ENCODE data around the gene CDR2.
"Not testable (repeated sequence)": the region's sequence is repeated elsewhere in the genome, so short reads cannot be mapped to it uniquely, and the experiment has no call there.

CDR2 gene

DNA sequence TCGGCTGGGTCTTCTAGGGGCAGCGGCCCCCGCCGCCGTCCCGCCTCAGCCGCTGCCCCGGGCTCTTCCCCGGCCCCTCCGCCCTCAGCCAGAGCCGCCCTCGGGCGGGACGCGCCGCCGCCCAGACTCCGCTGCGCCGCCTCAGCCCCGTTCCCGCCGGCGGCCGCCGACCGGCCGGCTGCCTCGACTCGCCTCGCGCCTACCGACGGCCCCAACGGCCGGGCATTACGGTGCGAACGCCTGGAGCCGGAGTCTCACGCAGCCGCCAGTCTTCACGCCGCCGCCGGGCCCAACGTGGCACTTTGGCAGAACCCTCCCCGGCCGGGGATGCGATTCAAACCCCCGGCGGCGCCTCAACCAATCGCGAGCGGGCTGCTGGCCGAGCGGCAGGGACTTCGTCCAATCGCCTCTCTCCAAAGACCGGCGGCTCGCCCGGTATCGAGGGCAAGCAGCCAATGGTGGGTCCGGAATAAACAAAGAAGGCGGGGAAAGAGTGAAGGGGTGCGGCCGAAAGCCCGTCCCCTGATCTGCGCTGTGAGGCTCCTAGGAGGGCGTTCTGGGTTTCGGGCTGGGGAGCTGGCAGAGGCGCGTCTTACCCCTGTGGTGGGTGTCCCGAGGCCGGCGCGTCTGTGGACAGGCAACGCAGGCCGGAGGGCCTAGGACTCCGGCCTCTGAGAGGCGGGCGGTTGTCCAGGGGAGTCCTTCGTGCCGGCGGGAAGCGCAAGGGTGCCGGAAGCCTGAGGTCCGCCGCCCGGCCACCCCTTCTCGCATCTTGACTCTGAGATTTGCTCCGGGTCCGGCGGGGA, at the start of gene CDR2:
TSS of gene CDR2 (minus strand) at position 309 of the 806 bp plus-strand sequence. CDS start 310 bp downstream, outside the sequence.
- peak; percentile 85 for FAIRE-seq

DNA sequence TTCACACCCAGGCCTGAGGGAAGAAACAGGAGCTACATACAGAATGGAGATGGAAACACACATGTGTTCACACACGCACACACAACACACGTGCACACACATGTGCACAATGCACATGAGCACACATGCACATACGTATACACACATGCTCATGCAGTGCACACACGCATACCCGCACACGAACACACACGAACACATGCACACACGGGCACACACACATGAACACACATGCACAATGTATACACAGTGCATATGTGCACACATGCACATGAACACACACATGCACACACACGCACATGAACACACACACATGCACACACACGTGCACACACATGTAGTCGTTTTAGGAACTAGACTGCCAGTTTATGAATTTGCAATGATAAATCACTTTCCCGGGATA, 49.3 kb upstream of the CDR2 start:
- no peak for FAIRE-seq

DNA sequence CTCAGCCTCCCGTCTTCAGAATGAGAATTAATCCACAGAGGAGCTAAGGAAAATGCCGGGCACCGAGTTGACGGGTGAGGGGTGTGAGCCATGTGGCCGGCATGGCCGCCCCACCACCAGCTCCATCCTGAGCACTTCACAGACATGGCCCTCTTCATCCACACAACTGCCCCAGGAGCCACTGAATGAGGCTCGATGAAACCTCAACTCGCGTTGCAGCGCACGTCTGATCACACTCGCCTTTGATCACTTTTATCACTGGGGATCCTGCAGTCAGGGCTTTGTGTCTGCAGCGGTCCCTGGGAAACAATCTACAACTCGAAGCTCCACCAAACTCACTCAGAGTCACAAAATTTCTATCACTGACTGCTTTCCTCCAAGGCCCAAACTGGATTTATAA, 46.7 kb upstream of the CDR2 start:
- no peak for FAIRE-seq

DNA sequence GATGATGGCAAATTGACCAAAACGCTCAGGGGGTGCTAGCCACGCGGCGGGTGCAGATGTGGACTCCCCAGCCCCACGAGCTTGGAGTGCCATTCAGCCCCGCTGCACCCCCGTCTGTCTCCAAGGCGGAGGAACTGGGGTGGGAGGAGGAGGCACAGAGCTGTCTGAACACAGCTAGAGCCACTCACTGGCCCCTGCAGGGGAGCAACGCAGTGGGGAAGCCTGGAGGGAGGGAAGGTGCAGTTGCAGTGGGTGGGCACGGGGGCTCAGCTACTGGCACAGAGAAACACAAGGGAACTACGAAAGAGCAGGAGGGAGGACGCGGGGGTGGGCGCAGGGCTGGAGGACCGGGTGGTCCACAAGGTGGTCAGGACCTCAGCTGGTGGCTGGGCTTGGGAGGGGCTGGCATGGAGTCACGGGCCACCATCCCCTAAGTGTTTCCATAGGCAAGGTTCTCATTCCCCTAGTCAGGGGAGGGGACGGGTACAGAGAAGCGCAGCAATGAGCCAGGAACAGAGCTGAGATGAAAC, 46.3 kb upstream of the CDR2 start:
- no peak for FAIRE-seq

DNA sequence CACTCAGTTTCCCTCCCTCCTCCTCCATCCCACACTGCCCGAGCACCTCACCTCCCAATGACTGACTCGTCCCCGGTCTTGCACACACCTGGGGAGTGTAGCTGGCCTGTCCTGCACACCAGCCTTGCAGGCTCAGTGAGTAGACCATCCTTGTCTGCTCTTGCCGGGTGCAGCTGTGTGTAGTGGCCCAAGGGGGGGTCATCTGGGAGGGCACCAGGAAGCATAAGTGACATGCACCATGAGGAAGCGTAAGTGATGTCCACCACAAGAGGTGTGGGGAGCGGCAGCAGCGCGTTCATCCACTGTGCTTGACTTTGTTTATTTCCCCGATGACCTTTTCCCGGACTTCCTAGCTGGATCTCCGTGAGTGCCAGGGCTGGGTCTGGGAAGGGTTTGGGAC, 45.5 kb upstream of the CDR2 start:
- FAIRE-seq: no peak

DNA sequence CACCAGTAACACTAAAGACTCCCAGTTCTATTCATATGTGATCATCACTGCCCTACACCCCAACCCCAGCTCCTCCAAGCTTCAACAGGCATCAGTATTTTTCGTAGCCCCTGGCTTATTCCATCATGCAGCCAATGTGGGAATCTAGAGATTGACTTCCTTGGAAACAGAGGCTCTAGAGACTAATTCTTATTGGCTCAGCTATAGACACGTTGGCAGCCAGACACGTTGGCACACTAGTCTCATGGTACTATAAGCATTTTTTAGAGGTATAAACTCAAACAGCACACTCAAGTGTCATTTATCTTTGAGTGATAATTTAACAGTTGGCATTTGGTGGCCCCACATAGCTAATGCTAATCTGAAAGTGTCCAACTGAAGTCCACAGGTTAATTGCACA, 44.4 kb upstream of the CDR2 start:
- no peak for FAIRE-seq

DNA sequence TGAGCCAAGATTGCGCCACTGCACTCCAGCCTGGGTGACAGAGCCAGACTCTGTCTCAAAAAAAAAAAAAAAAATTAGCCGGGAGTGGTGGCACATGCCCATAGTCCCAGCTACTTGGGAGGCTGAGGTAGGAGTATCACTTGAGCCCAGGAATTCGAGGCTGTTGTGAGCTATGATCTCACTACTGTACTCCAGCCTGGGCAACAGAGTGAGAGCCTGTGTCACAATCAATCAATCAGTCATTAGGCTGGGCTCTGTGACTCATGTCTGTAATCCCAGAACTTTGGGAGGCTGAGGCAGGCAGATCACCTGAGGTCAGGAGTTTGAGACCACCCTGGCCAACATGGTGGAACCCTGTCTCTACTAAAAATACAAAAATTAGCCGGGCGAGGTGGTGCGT, 43.4 kb upstream of the CDR2 start:
- FAIRE-seq: not testable (repeated sequence)

DNA sequence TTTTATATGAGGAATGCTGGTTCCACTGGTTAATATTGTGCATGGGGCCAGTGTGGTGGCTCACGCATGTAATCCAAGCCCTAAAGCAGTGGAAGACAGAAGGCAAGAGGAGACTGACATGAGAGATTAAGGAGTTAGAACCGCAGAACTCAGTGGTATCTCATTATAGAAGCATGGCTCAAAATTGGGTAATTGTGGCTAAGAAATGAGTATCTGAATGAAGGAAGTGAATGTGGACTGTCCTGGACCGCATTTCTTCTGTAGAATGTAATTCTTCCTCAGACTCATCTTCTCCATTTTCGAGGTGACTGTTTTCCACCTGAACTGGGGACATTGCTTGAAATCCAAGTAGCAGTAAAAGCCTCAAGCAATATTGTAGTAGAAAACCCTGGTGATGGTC, 42.6 kb upstream of the CDR2 start:
- no peak for FAIRE-seq

DNA sequence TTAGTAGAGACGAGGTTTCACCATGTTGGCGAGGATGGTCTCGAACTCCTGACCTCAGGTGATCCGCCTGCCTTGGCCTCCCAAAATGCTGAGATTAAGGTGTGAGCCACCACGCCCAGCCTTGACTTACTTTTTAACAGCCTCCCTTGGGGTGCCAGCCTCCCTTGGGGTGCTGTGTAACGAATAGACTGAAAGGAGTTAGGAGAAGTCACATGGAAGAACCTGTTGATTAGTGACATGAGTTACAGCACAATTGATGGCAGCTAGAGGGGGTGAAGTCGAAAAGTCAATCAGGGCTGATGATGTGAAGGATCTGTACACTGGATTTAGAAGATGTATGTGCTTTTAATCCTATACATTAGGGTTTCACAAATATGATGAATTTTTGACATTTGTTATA, 39.4 kb upstream of the CDR2 start:
- FAIRE-seq: no peak

DNA sequence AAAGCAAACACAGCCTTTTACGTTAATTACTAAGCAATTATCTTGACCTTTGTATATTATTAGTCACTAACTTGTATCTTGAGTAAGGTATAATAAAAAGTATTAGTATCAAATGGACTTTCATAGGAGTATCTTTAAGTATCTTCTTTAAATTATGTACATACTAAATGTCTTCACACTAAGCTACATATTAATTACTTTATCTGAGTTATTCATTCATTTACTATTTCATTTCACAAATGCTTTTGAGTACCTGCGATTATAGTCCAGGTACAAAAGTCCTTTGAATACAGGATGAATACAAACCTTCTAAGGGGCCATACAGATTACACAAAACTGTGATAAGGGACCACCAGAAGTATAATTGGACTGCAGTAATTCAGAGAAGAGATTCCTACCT, 33.1 kb upstream of the CDR2 start:
- FAIRE-seq: no peak

DNA sequence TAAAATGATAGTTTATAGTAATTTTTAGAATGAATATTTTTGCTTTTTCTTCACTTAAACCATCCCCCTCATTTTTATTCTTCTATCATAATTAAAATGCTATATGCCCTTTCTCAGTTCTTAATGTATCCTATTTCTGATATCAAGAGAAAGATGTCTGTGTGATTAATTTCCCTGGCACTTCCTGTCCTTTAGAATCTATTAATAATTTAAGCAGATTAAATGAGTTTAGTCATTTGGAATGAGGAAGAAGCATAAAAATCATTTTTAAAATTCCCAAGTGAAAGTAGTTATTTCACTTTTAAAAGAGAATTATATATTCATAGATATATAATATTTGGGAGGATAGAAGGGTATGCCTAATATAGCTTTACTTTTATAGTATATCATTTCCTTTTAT, 27.8 kb upstream of the CDR2 start:
- FAIRE-seq: no peak

DNA sequence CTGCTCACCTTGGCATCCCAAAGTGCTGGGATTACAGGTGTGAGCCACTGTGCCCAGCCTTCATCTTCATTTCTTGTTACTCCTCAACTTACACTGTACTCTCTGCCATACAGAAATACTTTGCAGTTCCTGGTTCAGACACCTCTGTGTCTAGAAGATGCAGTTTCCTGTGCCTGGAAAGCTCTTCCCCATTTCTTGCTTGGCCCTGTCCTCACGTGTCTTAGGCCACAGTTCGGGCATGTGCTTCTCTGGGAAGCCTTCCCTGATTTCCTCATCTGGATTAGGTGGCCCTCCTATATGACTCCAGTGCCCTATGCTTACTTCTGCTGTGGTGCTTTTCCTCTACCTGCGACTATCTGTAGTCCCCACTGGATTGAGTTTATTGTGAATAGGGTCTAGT, 26.5 kb upstream of the CDR2 start:
- no peak for FAIRE-seq

DNA sequence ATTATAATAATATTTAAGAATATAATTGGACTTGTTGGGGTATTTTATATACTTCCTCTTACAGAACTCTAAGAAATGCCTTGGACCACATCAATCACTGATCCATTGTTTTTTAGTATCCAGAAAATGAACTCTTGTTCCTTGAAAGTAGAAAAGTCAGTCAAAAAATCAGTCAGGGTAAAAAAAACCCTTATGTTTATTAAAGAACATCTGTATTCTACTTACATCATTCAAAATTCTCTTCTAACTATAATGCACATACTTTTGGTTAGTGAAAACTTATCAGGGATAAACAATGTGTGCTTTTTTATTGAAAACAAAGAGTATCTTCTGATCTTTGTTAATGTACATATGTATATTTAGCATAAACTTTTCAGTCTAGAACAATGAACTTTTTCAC, 23.5 kb upstream of the CDR2 start:
- no peak for FAIRE-seq

DNA sequence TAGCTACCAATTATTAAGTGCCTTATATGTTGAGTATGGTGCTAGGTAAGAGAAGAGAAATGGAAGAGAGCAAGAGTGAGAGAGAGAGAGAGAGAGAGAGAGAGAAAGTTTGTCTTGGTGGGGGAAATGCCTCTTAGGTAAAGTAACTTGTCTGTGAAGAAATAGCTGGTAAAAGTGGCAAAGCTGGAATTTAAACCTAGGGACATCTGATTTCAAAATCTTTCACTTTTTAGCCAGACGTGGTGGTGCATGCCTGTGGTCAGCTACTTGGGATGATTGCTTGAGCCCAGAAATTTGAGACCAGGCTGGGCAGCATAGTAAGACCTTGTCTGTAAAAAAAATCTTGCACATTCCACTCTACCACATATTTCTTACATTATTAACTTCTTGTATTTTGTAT, 23.0 kb upstream of the CDR2 start:
- FAIRE-seq: no peak

DNA sequence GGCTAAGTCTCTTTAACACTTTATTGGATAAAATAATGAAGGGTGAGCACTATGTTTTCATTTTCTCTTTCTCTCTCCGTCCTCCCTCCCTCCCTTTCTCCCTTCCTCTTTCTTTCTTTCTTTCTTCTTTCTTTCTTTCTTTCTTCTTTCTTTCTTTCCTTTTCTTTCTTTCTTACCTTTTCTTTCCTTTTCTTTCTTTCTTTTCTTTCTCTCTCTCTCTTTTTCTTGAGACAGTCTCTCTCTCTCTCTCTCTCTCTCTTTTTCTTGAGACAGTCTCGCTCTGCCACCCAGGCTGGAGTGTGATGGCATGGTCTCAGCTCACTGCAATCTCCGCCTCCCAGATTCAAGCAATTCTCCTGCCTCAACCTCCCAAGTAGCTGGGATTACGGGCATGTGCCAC, 21.5 kb upstream of the CDR2 start:
- no peak for FAIRE-seq

DNA sequence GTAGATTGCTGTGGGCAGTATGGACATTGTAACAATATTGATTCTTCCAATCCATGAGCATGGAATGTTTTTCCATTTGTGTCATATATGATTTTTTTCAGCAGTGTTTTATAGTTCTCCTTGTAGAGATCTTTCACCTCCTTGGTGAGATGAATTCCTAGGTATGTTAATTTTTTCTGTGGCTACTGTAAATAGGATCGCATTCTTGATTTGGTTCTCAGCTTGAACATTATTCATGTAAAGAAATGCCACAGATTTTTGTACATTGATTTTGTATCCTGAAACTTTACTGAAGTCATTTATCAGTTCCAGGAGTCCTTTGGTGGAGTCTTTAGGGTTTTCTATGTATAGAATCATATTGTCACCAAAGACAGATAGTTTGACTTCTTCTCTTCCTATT, 19.7 kb upstream of the CDR2 start:
- FAIRE-seq: no peak

DNA sequence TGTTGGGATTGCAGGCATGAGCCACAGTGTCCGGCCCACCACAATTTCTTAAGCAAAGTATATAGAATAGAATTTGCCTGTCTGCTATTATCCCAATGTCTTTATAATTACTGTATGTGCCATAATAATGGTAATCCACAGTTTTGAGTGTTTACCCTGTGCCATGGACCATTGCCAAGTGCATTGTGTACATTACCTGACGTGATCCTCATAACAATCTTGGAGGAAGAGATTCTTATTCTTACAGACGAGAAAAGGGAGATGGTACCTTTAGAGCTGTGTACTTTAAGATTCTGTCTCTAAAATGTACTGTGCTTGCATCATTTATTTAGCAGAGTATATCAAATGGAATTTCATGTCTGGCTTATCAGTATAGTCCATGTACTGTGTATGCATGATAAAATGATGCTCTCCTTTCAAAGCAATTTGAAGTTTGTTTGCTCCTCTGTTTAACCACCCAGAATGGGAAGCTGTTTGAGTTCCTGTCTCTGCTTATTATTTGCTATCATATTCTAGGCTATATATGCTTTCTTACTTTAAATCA, 13.8 kb upstream of the CDR2 start:
- FAIRE-seq: no peak

DNA sequence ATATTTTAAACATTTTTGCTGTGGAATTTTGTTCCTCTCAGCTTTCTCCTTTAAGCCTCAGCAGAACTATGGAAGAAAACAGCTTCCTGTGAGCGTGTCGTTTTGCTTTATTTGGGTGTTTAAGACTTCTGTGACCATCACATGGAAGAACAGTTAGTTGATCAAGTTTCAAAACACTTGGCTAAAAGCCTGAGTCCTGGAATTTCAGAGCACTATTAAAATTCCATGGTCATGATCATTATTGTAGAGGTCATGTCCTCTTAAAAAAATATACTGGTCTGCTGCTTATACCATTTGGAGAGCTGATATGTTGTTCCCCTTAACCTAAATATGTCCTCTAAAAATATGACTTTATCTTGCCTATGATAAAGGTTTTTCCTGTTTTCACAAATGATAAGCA, 12.6 kb upstream of the CDR2 start:
- peak; percentile 23 for FAIRE-seq

DNA sequence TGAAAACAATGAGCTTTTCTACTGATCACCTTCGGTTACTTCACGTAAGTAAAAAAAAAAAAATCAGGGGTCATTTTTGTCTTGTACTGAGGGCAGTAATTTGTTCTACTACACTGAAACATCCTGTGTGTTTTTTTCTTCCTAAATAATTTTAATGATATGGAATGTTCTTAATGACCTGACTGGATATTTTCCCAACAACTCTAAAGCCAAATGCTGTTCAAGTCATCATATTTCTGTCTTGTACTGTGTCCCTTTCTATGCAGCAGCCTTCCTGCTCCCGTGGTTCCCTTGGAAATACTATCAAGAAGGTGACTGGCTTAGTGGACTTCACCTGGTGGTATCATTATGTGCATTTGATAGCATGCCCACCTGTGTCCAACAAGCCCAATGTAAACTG, 10.8 kb upstream of the CDR2 start:
- FAIRE-seq: no peak

DNA sequence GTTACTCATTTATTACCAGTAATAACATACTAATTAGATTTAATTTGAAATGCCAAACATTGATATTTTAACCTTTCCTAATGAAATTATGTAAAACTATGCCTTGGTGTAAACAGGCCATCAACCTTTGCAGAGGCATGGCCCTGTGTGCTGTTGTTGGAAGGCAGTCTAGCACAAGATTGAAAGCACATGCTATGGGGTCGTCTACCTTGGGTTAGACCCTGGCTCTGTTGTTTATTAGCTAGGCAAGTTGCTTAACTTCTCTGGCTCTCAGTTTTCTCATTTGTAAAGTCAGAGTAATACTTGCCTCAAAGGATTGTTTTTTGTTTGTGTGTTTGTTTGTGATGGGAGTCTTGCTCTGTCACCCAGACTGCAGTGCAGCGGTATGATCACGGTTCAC, 9.4 kb upstream of the CDR2 start:
- no peak for FAIRE-seq

DNA sequence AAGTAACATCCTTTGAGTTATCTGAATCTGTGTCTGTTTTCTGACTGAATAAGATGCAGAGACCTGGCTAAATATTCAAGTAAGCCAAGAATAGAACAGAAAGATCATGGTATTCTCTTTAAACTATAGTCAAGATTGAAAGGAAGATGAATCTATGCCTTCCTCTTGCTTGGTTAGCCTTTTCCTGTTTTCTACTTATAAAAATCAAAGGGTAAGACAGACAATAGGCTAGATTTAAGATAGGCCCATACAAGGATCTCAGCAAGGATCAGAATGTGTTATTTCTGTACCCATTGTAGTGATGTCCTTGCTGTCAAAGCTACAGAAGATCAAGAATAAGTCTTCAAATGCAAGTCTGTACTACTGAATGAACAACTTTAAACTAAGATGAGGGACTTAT, 7.0 kb upstream of the CDR2 start:
- no peak for FAIRE-seq

DNA sequence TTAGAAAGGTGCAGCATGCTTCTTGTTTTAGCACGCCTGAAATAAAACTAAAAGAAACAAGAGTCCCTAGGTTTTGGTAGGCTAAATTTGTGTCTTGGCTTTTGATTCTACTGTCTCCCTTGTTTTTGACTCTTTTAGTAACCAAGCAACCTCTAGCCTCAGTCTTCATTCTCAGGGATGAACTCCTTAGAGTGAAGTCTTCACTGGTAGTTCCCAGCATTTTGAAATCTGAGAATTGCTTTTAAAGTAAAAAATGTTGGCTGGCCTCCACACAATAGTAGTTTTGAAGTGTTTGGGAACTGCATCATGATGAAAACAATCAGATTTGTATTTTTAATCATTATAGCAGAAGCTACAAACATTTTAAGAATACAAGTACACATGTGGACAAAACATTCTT, 6.1 kb upstream of the CDR2 start:
- FAIRE-seq: no peak

DNA sequence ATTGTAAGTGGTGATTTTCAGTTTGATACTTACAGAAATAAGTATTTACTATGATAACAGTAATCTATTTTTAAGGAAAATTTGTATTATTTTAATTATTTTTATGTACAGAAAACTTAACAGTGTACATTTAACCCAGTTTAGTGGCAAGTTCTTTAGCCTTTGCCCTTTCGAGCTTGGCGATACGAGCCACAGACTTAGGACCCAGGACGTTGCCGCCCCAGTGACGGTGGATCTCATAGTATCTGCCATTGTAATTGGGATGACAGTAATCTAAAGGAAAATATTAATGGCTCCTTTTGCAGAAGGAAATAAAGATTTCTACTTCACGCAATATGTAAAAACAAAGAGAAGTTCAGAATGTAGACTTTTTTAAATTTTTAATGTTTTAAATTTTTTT, 5.2 kb upstream of the CDR2 start:
- no peak for FAIRE-seq

DNA sequence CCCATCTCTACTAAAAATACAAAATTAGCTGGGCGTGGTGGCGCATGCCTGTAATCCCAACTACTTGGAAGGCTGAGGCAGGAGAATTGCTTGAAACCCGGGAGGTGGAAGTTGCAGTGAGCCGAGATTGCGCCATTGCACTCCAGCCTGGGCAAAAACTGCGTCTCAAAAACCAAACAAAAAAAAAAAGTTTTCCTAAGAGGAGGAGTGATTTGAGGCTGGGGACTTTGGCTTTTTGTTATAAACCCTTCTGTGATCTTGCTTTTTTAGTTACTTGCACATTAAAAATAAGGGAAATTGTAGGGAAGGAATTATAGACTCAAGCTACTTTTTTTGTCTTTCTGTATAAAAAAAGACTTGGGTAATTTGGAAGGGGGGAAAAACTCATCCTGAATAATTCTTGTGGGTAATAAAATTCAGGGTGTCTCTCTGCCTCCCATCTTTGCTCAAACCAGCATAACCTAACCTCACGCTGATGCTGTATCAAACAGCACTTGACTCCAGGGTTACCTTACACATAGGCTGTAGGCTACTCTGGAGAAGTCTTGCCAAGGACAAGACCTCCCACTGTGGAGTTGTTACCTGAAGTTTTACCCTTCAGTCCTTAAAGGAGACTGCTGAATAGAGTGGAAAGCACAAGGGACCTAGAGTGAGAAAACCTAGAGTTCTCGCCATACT, 1.7 kb upstream of the CDR2 start:
- no peak for FAIRE-seq

All from endometrium (tissue), 2 donors.